Neural progenitor cell (in vitro differentiated cells): ENCODE measurements around the gene ARHGAP42. TPM values are rescaled to one million over a fixed set of nuclear protein-coding genes. Genes with fewer than 3 reads are reported as not detected.

ENCODE experiments used
- DNase-seq: peaks from one replicate; pipeline ENCODE4 v3.0.0-alpha.2; 2016; ENCODE audit warnings: low spot score
- H2AFZ ChIP-seq: fragments of 200-600 bp; sonication (generic); replicated peaks from 2 replicates; pipeline ENCODE4 v1.6.1; 2016; ENCODE audit warnings: antibody characterized with exemption
- H3F3A ChIP-seq: fragments of 200-600 bp; sonication (generic); 2 replicates; pipeline ENCODE4 v1.6.1; 2016; ENCODE audit warnings: antibody characterized with exemption, low read depth
- H3K27ac ChIP-seq: fragments of 200-600 bp; sonication (generic); 2 replicates; pipeline ENCODE4 v1.5.1; 2016; ENCODE audit warnings: mild to moderate bottlenecking
- H3K27me3 ChIP-seq: fragments of 200-600 bp; sonication (generic); 2 replicates; pipeline ENCODE4 v1.6.1; 2016; ENCODE audit warnings: mild to moderate bottlenecking, moderate library complexity
- H3K36me3 ChIP-seq: fragments of 200-600 bp; sonication (generic); 2 replicates; pipeline ENCODE4 v1.5.1; 2016
- H3K4me1 ChIP-seq: fragments of 200-600 bp; sonication (generic); 2 replicates; pipeline ENCODE4 v1.6.1; 2016; ENCODE audit warnings: mixed run types
- H3K4me2 ChIP-seq: fragments of 200-600 bp; sonication (generic); 2 replicates; pipeline ENCODE4 v1.6.1; 2016
- H3K4me3 ChIP-seq: fragments of 200-600 bp; sonication (generic); 2 replicates; pipeline ENCODE4 v1.5.1; 2016
- H3K79me2 ChIP-seq: fragments of 200-600 bp; sonication (generic); 2 replicates; pipeline ENCODE4 v1.6.1; 2016; ENCODE audit warnings: low read depth
- H3K9ac ChIP-seq: fragments of 200-600 bp; sonication (generic); 2 replicates; pipeline ENCODE4 v1.6.1; 2016
- H3K9me3 ChIP-seq: fragments of 200-600 bp; sonication (generic); 2 replicates; pipeline ENCODE4 v1.5.1; 2016; ENCODE audit warnings: low read depth
- H4K20me1 ChIP-seq: fragments of 200-600 bp; sonication (generic); 2 replicates; pipeline ENCODE4 v1.6.1; 2016; ENCODE audit warnings: low read depth
- H3K27ac Mint-ChIP-seq: 3 replicates; pipeline ENCODE4 v1.8.0; 2021; ENCODE audit warnings: mixed read lengths
- H3K27me3 Mint-ChIP-seq: 2 replicates; pipeline ENCODE4 v1.8.0; 2022; ENCODE audit warnings: low read depth, mild to moderate bottlenecking, inconsistent platforms, moderate library complexity, mixed read lengths; ENCODE audit not compliant: insufficient read depth
- H3K36me3 Mint-ChIP-seq: 3 replicates; pipeline ENCODE4 v1.8.0; 2021; ENCODE audit warnings: mixed read lengths
- H3K4me1 Mint-ChIP-seq: 3 replicates; pipeline ENCODE4 v1.8.0; 2021; ENCODE audit warnings: mixed read lengths
- H3K4me3 Mint-ChIP-seq: 3 replicates; pipeline ENCODE4 v1.8.0; 2021; ENCODE audit warnings: mild to moderate bottlenecking, moderate library complexity, mixed read lengths
- H3K9me3 Mint-ChIP-seq: 3 replicates; pipeline ENCODE4 v1.8.0; 2020; ENCODE audit warnings: mixed read lengths
- EZH2 ChIP-seq: fragments of 200-600 bp; sonication (generic); IDR thresholded peaks from 2 replicates; pipeline ENCODE4 v1.6.1; 2017; ENCODE audit warnings: antibody characterized with exemption, mild to moderate bottlenecking, moderate library complexity
- EZH2phosphoT487 ChIP-seq: fragments of 200-600 bp; sonication (generic); IDR thresholded peaks from 2 replicates; pipeline ENCODE4 v1.6.1; 2017; ENCODE audit warnings: antibody characterized with exemption
- total RNA-seq: library from RNA; depleted of rRNA; stranded (reverse); fragments of >200 nt; gene quantifications from 2 replicates; pipeline ENCODE4 v1.2.3, GENCODE V29; 2015; ENCODE audit warnings: low replicate concordance
- TF ChIP-seq, protein P1 (sequence below): fragments of 200-600 bp; sonication (generic); IDR thresholded peaks from 2 replicates; pipeline ENCODE4 v1.5.1; 2017; ENCODE audit warnings: antibody characterized with exemption, mild to moderate bottlenecking

The ARHGAP42 gene
- total RNA-seq, 1 donor from 2014 or later, result 31.0 TPM

DNA sequence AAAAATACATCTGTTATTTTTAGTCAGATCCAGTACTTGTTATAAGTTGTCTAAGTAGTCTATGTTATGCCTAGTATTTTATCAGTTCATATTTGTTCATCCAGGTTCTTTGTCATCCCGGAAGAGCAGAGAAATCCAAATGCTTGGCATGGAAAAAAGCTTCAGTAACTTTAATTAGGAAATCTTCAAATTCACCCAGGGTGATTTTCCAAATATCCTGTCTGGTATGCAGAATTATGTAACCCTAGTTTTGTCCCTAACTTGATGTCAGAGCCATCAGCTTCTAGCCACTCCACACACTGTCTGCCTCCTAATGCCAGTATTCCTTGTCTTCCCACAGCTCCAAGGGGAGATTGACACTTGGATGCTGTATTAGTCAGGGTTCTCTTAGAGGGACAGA lies 216.2 kb downstream of the ARHGAP42 start:
- TF ChIP-seq EZH2phosphoT487, result no peak
- TF ChIP-seq EZH2, result no peak
- TF ChIP-seq, protein P1, sequence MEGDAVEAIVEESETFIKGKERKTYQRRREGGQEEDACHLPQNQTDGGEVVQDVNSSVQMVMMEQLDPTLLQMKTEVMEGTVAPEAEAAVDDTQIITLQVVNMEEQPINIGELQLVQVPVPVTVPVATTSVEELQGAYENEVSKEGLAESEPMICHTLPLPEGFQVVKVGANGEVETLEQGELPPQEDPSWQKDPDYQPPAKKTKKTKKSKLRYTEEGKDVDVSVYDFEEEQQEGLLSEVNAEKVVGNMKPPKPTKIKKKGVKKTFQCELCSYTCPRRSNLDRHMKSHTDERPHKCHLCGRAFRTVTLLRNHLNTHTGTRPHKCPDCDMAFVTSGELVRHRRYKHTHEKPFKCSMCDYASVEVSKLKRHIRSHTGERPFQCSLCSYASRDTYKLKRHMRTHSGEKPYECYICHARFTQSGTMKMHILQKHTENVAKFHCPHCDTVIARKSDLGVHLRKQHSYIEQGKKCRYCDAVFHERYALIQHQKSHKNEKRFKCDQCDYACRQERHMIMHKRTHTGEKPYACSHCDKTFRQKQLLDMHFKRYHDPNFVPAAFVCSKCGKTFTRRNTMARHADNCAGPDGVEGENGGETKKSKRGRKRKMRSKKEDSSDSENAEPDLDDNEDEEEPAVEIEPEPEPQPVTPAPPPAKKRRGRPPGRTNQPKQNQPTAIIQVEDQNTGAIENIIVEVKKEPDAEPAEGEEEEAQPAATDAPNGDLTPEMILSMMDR, result no peak
- Histone ChIP-seq H3K9me3 (no peaks in the 10 kb centered on the region), H3K27ac (no peak overlapping the region), H3K36me3 (no peaks in the 10 kb centered on the region), H3K4me1 (no peaks in the 10 kb centered on the region), H3K9ac (no peak overlapping the region), H3K4me3 (no peak overlapping the region), H4K20me1 (no peaks in the 10 kb centered on the region), H3K79me2 (no peaks in the 10 kb centered on the region), H3K4me2 (no peak overlapping the region), H3F3A (no peaks in the 10 kb centered on the region), H2AFZ (no peak overlapping the region), H3K27me3 (no peaks in the 10 kb centered on the region)
- Mint-ChIP-seq H3K27ac (no peak overlapping the region), H3K4me3 (no peak overlapping the region), H3K4me1 (peaks cover 3% of the 10 kb centered on the region), H3K36me3 (no peaks in the 10 kb centered on the region), H3K27me3 (no peaks in the 10 kb centered on the region), H3K9me3 (no peaks in the 10 kb centered on the region)
- no peak for DNase-seq

DNA sequence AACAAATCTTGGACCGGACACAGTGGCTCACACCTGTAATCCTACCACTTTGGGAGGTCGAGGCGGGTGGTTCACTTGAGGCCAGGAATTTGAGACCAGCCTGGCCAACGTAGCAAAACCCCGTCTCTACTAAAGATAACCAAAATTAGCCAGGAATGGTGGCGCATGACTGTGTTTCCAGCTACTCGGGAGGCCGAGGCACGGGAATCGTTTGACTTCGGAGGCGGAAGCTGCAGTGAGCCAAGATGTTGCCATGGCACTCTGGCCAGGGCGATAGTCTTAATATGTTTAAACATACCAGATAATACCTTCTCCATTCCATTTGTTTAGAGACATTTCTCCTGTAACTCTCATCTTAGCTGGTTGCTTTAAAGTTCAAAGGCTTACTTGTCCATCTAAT lies 218.6 kb downstream of the ARHGAP42 start:
- DNase-seq, result no peak
- Histone ChIP-seq H3K27me3 (no peaks in the 10 kb centered on the region), H3K4me2 (no peak overlapping the region), H3K9ac (no peak overlapping the region), H2AFZ (no peak overlapping the region), H3K9me3 (no peaks in the 10 kb centered on the region), H3K4me3 (no peak overlapping the region), H3K27ac (no peak overlapping the region), H3K79me2 (no peaks in the 10 kb centered on the region), H4K20me1 (no peaks in the 10 kb centered on the region), H3K36me3 (no peaks in the 10 kb centered on the region), H3F3A (no peaks in the 10 kb centered on the region), H3K4me1 (peaks cover 5% of the 10 kb centered on the region)
- TF ChIP-seq EZH2phosphoT487 (no peak), EZH2 (no peak)
- TF ChIP-seq, protein P1, result no peak
- no peak overlapping the region for H3K4me3 Mint-ChIP-seq
- peaks cover 3% of the 10 kb centered on the region for H3K4me1 Mint-ChIP-seq
- no peaks in the 10 kb centered on the region for H3K9me3 Mint-ChIP-seq
- no peaks in the 10 kb centered on the region for H3K36me3 Mint-ChIP-seq
- peak overlapping the region; percentile 42 for H3K27ac Mint-ChIP-seq
- H3K27me3 Mint-ChIP-seq, result no peaks in the 10 kb centered on the region

DNA sequence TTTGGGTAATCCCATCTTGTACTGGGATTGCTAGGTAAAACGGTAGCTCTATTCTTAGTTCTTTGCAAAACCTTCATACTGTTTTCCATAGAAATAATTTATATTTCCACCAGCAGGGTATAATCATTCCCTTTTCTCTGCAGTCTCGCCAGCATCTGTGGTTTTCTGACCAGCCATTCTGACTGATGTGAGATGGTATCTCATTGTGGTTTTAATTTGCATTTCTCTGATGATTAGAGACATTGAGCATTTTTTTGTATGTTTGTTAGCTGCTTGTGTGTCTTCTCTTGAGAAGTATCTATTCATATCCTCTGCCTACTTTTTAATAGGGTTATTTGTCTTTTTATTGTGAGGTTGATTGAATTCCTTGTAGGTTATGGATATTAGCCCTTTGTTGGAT lies 221.7 kb downstream of the ARHGAP42 start:
- no peak for DNase-seq
- Histone ChIP-seq H3K4me2 (no peak overlapping the region), H3K36me3 (no peaks in the 10 kb centered on the region), H3K9ac (no peak overlapping the region), H3K4me3 (no peak overlapping the region), H4K20me1 (no peaks in the 10 kb centered on the region), H2AFZ (no peak overlapping the region), H3K27ac (no peak overlapping the region), H3K9me3 (no peaks in the 10 kb centered on the region), H3F3A (no peaks in the 10 kb centered on the region), H3K79me2 (no peaks in the 10 kb centered on the region), H3K4me1 (peaks cover 6% of the 10 kb centered on the region), H3K27me3 (no peaks in the 10 kb centered on the region)
- Mint-ChIP-seq H3K4me3 (no peak overlapping the region), H3K27ac (no peak overlapping the region), H3K36me3 (no peaks in the 10 kb centered on the region), H3K9me3 (no peaks in the 10 kb centered on the region), H3K27me3 (no peaks in the 10 kb centered on the region), H3K4me1 (peaks cover 3% of the 10 kb centered on the region)
- TF ChIP-seq, protein P1, result no peak
- TF ChIP-seq EZH2 (no peak), EZH2phosphoT487 (no peak)

DNA sequence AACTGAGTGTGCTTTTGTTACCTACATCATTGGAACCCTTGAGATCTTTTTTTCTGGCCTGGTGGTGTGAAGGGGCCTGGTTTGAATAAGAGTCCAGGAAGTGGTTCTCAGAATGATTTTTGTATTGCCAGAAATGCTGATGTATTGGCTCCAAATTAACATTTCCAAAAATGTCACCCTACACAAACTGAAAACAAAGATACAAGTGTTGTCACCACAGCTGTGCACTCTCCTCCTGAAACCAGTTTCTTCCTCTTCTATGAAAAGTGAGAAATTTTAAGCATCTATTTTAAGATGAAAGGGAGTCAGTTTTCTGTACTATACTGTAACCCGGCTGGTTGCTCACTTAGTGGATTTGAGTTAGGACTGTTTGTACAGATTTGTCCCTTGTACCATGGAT lies 223.7 kb downstream of the ARHGAP42 start:
- TF ChIP-seq, protein P1, result no peak
- TF ChIP-seq EZH2, result no peak
- TF ChIP-seq EZH2phosphoT487, result no peak
- DNase-seq, result no peak
- H3K4me2 ChIP-seq, result no peak overlapping the region
- no peaks in the 10 kb centered on the region for H3K27me3 Mint-ChIP-seq
- H3K4me1 Mint-ChIP-seq, result peaks cover 2% of the 10 kb centered on the region
- H3K27me3 ChIP-seq, result no peaks in the 10 kb centered on the region
- no peak overlapping the region for H3K27ac Mint-ChIP-seq
- peaks cover 6% of the 10 kb centered on the region for H3K4me1 ChIP-seq
- no peaks in the 10 kb centered on the region for H3K36me3 ChIP-seq
- no peaks in the 10 kb centered on the region for H3K9me3 ChIP-seq
- H3K9me3 Mint-ChIP-seq, result no peaks in the 10 kb centered on the region
- H3K4me3 ChIP-seq, result no peak overlapping the region
- H3K4me3 Mint-ChIP-seq, result no peak overlapping the region
- H3K9ac ChIP-seq, result no peak overlapping the region
- no peaks in the 10 kb centered on the region for H4K20me1 ChIP-seq
- H3K36me3 Mint-ChIP-seq, result no peaks in the 10 kb centered on the region
- no peak overlapping the region for H3K27ac ChIP-seq
- H2AFZ ChIP-seq, result no peak overlapping the region
- H3F3A ChIP-seq, result no peaks in the 10 kb centered on the region
- H3K79me2 ChIP-seq, result no peaks in the 10 kb centered on the region
